ENCODE results near the gene SYNJ2.

SYNJ2 gene

DNA sequence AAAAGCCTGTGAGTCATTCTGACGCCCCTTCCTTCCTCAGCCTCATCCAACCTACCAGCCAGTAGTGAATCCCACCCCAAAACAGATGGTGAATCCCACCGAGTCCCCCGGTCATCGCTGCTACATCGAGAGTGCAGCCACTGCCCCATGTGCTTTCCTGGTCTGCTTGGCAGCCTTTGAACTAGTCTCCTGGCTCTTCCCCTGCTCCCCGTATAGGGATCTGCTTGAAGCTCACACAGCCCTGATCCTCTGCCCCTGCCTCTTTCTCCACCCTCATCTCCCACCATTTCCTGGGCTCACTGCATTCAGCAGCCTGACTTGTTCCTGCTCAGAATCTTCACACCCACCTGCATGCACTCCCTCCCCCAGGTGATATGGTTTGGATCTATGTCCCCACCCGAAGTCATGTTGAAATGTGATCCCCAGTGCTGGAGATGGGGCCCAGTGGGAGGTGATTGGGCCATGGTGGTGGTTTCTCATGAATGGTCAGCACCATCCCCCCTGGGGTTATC, 14.6 kb downstream of the SYNJ2 start:
- Histone ChIP-seq H3K36me3 (ENCODE audit: insufficient read depth, low read length) (no peaks in the 10 kb centered on the region), H3K4me1 (ENCODE audit: insufficient read depth, low read length) (peaks cover 34% of the 10 kb centered on the region), H3K4me3 (ENCODE audit: low read depth in 1 of 2, low read length in 2 of 2) (no peak overlapping the region), H3K9me3 (ENCODE audit: low read length) (no peaks in the 10 kb centered on the region), H3K9ac (ENCODE audit: low read length) (no peak overlapping the region), H3K27me3 (ENCODE audit: control insufficient read depth in 1 of 2, insufficient read depth in 2 of 2, low read length in 2 of 2) (no peaks in the 10 kb centered on the region), H3K27ac (ENCODE audit: low read depth, low read length) (no peak overlapping the region)

DNA sequence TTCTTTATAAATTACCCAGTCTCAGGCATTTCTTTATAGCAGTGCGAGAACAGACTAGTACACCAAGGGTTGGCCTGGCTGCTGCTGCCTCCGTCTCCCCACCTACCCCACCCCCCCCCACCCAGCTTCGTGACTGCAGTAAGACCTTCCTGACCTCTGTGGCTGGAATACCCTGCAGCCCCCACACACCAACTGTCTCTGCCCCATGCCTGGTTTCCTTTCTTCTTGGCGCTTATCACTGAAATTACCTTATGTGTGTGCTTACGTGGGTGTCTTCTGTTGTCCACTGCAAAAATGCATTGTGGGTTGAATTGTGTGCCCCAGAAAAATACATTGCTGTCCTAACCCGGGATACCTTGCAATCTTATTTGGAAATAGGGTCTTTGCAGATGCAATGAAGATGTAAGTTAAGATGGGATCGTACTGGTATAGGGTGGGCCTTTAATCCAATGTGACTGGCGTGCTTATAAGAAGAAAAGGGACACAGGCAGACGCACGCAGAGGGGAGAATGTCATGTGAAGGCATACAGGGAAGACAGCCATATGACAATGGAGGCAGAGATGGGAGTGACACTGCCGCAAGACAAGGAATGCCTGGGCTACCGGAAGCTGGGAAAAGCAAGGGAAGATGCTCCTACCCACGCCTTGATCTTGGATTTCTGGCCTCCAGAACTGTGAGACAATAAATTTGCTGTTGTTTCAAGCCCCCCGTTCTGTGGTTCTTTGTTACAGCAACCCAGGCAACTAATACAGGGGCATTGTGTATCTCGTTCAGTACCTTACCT, 15.4 kb downstream of the SYNJ2 start:
- no peaks in the 10 kb centered on the region for H3K27me3 ChIP-seq (ENCODE audit: control insufficient read depth in 1 of 2, insufficient read depth in 2 of 2, low read length in 2 of 2)
- H3K9ac ChIP-seq (ENCODE audit: low read length) = no peak overlapping the region
- H3K27ac ChIP-seq (ENCODE audit: low read depth, low read length) = no peak overlapping the region
- H3K9me3 ChIP-seq (ENCODE audit: low read length) = no peaks in the 10 kb centered on the region
- H3K4me3 ChIP-seq (ENCODE audit: low read depth in 1 of 2, low read length in 2 of 2) = no peak overlapping the region
- peaks cover 34% of the 10 kb centered on the region for H3K4me1 ChIP-seq (ENCODE audit: insufficient read depth, low read length)
- no peaks in the 10 kb centered on the region for H3K36me3 ChIP-seq (ENCODE audit: insufficient read depth, low read length)

DNA sequence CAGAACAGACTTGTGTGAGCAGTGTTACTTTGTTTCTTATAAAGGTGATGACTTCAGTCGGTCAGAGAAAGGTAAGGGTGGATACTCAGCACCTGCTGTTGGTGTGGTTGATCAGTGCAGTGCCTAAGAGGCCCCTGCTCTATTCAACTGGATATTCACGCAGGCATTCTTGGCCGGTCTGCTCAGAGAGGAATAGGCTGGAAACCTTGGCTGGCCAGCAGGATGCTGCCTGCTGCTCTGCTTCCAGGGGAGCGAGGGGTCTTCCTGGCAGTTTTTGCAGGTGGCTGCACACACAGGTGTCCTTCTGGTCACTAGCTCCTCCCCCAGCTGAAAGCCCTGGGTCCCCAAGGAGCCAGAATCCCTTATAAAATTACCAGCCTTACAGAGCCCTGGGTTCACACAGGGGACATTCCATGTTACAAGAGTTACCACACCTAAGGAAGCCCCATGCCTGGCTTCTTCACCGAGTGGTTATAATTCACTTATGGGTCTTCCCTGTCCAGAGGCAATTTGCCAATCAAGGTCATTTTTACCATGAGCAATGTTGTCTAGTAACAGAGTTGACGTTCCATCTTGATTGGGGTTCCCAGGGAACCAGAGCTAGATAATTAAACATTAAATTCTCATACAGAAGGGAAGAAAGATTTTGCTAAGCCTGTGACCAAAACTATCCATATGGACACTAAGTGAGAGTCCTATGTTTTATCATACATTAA, 16.4 kb downstream of the SYNJ2 start:
- Histone ChIP-seq H3K9ac (ENCODE audit: low read length) (no peak overlapping the region), H3K4me3 (ENCODE audit: low read depth in 1 of 2, low read length in 2 of 2) (no peak overlapping the region), H3K27me3 (ENCODE audit: control insufficient read depth in 1 of 2, insufficient read depth in 2 of 2, low read length in 2 of 2) (no peaks in the 10 kb centered on the region), H3K27ac (ENCODE audit: low read depth, low read length) (no peak overlapping the region), H3K36me3 (ENCODE audit: insufficient read depth, low read length) (no peaks in the 10 kb centered on the region), H3K4me1 (ENCODE audit: insufficient read depth, low read length) (peaks cover 44% of the 10 kb centered on the region), H3K9me3 (ENCODE audit: low read length) (no peaks in the 10 kb centered on the region)

DNA sequence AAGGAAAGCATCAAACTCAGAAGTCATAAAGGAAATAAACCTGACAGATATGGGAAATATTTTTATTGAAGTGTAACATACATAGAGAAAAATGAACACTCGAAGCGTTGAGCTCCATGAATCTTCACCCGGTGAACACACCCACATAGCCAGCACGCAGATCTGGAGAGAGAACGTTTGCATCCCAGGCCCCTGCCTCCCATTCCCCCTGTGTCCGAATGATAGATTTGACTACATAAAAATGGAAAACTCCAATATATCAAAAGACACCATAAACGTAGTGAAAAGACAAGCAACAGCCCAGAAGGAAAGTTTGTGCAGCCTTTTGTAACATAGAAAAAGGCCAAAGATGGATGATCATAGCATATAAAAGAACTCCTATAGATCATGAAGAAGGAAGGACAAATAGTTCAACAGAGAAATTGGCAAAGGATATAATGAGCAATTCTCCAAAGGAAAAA, 17.1 kb downstream of the SYNJ2 start:
- no peak overlapping the region for H3K9ac ChIP-seq (ENCODE audit: low read length)
- no peaks in the 10 kb centered on the region for H3K9me3 ChIP-seq (ENCODE audit: low read length)
- no peak overlapping the region for H3K27ac ChIP-seq (ENCODE audit: low read depth, low read length)
- H3K27me3 ChIP-seq (ENCODE audit: control insufficient read depth in 1 of 2, insufficient read depth in 2 of 2, low read length in 2 of 2) = no peaks in the 10 kb centered on the region
- H3K4me3 ChIP-seq (ENCODE audit: low read depth in 1 of 2, low read length in 2 of 2) = no peak overlapping the region
- H3K36me3 ChIP-seq (ENCODE audit: insufficient read depth, low read length) = no peaks in the 10 kb centered on the region
- H3K4me1 ChIP-seq (ENCODE audit: insufficient read depth, low read length) = peaks cover 51% of the 10 kb centered on the region

DNA sequence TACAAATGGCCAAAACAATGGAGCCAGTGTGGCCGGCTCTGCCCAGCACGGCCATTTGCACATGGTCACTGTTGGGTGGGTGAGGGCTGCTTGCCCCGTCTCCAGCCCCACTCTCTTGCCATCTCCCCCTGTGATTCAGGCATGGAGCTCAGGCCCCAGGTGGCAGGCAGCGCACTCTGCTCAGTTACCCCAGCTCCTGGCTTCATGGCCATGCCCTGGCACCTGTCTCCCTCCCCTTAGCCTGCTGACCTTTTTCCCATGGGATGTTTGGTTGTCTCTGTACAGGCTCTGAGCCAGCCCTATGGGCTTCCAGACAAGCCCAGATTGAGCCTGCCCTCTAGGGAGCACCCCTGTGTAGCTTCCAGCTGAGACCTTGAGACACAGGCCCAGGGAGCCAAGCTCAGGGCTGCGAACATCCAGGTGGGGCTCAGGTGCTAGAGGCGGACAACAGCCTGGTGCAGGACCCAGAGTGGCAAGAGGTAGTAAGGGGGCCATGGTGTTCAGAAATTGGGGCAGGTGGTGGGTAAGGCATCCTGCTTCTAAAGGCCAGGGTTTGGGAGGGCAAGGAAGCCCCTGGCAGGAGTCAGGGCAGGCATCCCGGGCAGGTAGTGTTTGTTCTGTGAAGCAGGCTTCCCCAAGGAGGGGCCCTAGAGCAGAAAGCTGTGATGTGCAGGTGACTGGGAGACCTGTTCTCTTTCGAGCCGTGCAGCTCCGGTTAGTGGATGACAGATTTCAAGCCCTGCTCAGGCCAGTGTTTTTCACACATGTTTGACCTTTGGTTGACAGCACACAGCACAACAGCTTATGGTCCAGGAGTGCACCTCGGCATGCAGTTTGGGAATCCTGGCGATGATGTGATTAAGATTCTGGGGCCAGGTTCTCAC, 17.7 kb downstream of the SYNJ2 start:
- H3K4me1 ChIP-seq (ENCODE audit: insufficient read depth, low read length) = peaks cover 57% of the 10 kb centered on the region
- no peak overlapping the region for H3K27ac ChIP-seq (ENCODE audit: low read depth, low read length)
- H3K9me3 ChIP-seq (ENCODE audit: low read length) = no peaks in the 10 kb centered on the region
- no peak overlapping the region for H3K4me3 ChIP-seq (ENCODE audit: low read depth in 1 of 2, low read length in 2 of 2)
- no peak overlapping the region for H3K9ac ChIP-seq (ENCODE audit: low read length)
- H3K36me3 ChIP-seq (ENCODE audit: insufficient read depth, low read length) = no peaks in the 10 kb centered on the region
- H3K27me3 ChIP-seq (ENCODE audit: control insufficient read depth in 1 of 2, insufficient read depth in 2 of 2, low read length in 2 of 2) = no peaks in the 10 kb centered on the region

GRCh38 chr6:158000530-158001307, 19.1 kb downstream of the SYNJ2 start:
- no peaks in the 10 kb centered on the region for H3K27me3 ChIP-seq (ENCODE audit: control insufficient read depth in 1 of 2, insufficient read depth in 2 of 2, low read length in 2 of 2)
- H3K9me3 ChIP-seq (ENCODE audit: low read length) = no peaks in the 10 kb centered on the region
- no peak overlapping the region for H3K4me3 ChIP-seq (ENCODE audit: low read depth in 1 of 2, low read length in 2 of 2)
- H3K9ac ChIP-seq (ENCODE audit: low read length) = no peak overlapping the region
- no peaks in the 10 kb centered on the region for H3K36me3 ChIP-seq (ENCODE audit: insufficient read depth, low read length)
- H3K27ac ChIP-seq (ENCODE audit: low read depth, low read length) = no peak overlapping the region
- peaks cover 57% of the 10 kb centered on the region for H3K4me1 ChIP-seq (ENCODE audit: insufficient read depth, low read length)

DNA sequence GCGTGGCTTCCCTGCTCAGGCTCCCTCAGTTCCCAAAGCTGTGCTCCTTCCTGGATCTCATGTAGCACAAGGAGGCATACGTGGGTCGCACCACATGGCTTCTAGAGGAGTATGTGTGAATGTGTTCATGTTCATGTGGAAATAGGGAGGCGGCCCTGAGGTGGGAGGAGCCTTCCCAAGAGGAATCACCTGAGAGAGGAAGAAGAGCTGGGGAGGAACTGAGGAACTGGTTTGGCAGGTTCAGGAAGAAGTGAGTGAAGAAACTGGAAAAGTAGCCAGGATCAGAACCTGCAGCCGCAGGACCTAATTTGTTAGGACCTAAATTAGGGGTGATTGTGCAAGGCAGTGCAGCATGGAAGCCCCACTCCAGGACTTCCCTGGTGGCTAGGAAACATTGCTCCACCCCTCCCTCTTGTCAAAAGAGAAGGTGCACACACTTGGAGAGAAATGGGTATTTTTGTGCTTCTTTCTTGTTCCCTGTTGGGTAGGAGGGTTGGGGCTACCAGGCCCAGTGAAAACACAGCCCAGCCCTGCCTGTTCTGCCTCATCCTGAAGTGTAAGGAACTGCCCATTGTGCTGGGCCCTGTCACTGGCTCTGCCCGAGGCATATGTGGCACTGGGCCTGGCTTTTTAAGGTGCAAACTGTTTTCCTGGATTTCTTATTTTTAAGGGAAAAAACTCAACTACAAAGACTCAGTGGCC, 20.7 kb downstream of the SYNJ2 start:
- H3K36me3 ChIP-seq (ENCODE audit: insufficient read depth, low read length) = no peaks in the 10 kb centered on the region
- H3K27me3 ChIP-seq (ENCODE audit: control insufficient read depth in 1 of 2, insufficient read depth in 2 of 2, low read length in 2 of 2) = no peaks in the 10 kb centered on the region
- no peaks in the 10 kb centered on the region for H3K9me3 ChIP-seq (ENCODE audit: low read length)
- H3K27ac ChIP-seq (ENCODE audit: low read depth, low read length) = peak overlapping the region; percentile 81
- peaks cover 57% of the 10 kb centered on the region for H3K4me1 ChIP-seq (ENCODE audit: insufficient read depth, low read length)
- no peak overlapping the region for H3K9ac ChIP-seq (ENCODE audit: low read length)
- no peak overlapping the region for H3K4me3 ChIP-seq (ENCODE audit: low read depth in 1 of 2, low read length in 2 of 2)

GRCh38 chr6:158002951-158003853, 21.5 kb downstream of the SYNJ2 start:
- no peaks in the 10 kb centered on the region for H3K9me3 ChIP-seq (ENCODE audit: low read length)
- H3K4me3 ChIP-seq (ENCODE audit: low read depth in 1 of 2, low read length in 2 of 2) = peak overlapping the region; percentile 11 to 22
- no peaks in the 10 kb centered on the region for H3K27me3 ChIP-seq (ENCODE audit: control insufficient read depth in 1 of 2, insufficient read depth in 2 of 2, low read length in 2 of 2)
- H3K9ac ChIP-seq (ENCODE audit: low read length) = no peak overlapping the region
- no peaks in the 10 kb centered on the region for H3K36me3 ChIP-seq (ENCODE audit: insufficient read depth, low read length)
- H3K27ac ChIP-seq (ENCODE audit: low read depth, low read length) = peak overlapping the region; percentile 81
- H3K4me1 ChIP-seq (ENCODE audit: insufficient read depth, low read length) = peaks cover 60% of the 10 kb centered on the region

GRCh38 chr6:158003910-158004700, 22.4 kb downstream of the SYNJ2 start:
- H3K9me3 ChIP-seq (ENCODE audit: low read length) = no peaks in the 10 kb centered on the region
- peak overlapping the region; percentile 11 to 22 for H3K4me3 ChIP-seq (ENCODE audit: low read depth in 1 of 2, low read length in 2 of 2)
- no peaks in the 10 kb centered on the region for H3K27me3 ChIP-seq (ENCODE audit: control insufficient read depth in 1 of 2, insufficient read depth in 2 of 2, low read length in 2 of 2)
- H3K36me3 ChIP-seq (ENCODE audit: insufficient read depth, low read length) = no peaks in the 10 kb centered on the region
- peak overlapping the region; percentile 81 for H3K27ac ChIP-seq (ENCODE audit: low read depth, low read length)
- H3K4me1 ChIP-seq (ENCODE audit: insufficient read depth, low read length) = peaks cover 60% of the 10 kb centered on the region
- no peak overlapping the region for H3K9ac ChIP-seq (ENCODE audit: low read length)
